HCT116 (cell line): ENCODE results near the gene PSME2. TPM values are rescaled to one million over a fixed set of nuclear protein-coding genes. Genes with fewer than 3 reads are reported as not detected.

Source experiments
- ATAC-seq: fragments of 200-7000 bp; cut with Tn5 transposase; 2 replicates; pipeline ENCODE4 v1.9.1; 2020; ENCODE audit warnings: mild to moderate bottlenecking, moderate library complexity
- BruUV-seq: library from RNA; stranded (reverse); fragments of 400-500 nt; replicated peaks from 2 replicates; lab custom pipeline; 2021; lab: Mats Ljungman, UMichigan
- CTCF ChIA-PET: fragments of 300-600 bp; sonication (Branson Sonifier 250); formaldehyde crosslinking; loops from one replicate; lab custom pipeline; 2021; ENCODE audit warnings: antibody characterized with exemption; lab: Charles Lee
- POLR2A ChIA-PET: fragments of 300-600, 350-600 bp; sonication (Branson Sonifier 250); formaldehyde crosslinking; loops from one replicate; lab custom pipeline; 2021; ENCODE audit warnings: antibody characterized with exemption; lab: Charles Lee
- RAD21 ChIA-PET, 2 experiments: fragments of 300-600 bp; sonication (Branson Sonifier 250); formaldehyde crosslinking; loops; one replicate each; lab custom pipeline; 2023; ENCODE audit warnings: low total read pairs in 2 of 2; ENCODE audit not compliant: uncharacterized antibody in 2 of 2, unreplicated experiment in 2 of 2, low non-redundant PET in 1 of 2; lab: Charles Lee
- DNase-seq: peaks from one replicate; pipeline ENCODE4 v3.0.0-alpha.2; 2010; ENCODE audit warnings: low read depth, low spot score
- H2AFZ ChIP-seq: fragments of 200-600 bp; shearing (Covaris generic), sonication (generic); 2 replicates; pipeline ENCODE4 v1.6.1; 2017; ENCODE audit warnings: low read depth, mixed run types, mixed read lengths, antibody characterized with exemption, low read length; ENCODE audit not compliant: poor library complexity, severe bottlenecking
- H3K27ac ChIP-seq: 2 replicates; pipeline ENCODE4 v1.5.1; 2012; ENCODE audit warnings: low read depth, low read length
- H3K27me3 ChIP-seq: fragments of 200-600 bp; sonication (generic); 2 replicates; pipeline ENCODE4 v1.6.1; 2016; ENCODE audit warnings: mixed run types, low read length, mixed read lengths; ENCODE audit not compliant: insufficient read depth
- H3K36me3 ChIP-seq, 2 experiments: fragments of 200-500 bp in 1 of 2; fragments of 200-600 bp in 1 of 2; sonication (Bioruptor generic) in 1 of 2; sonication (generic) in 1 of 2; 2 replicates each; pipeline versions ENCODE4 v1.5.1 to v1.6.1; 2014 to 2016; ENCODE audit warnings: low read length in 2 of 2, inconsistent platforms in 1 of 2, mixed read lengths in 1 of 2, mixed run types in 1 of 2; ENCODE audit not compliant: insufficient read depth in 2 of 2, control insufficient read depth in 1 of 2
- H3K4me1 ChIP-seq, 2 experiments: fragments of 200-600 bp in 1 of 2; sonication (generic) in 1 of 2; 2 replicates each; pipeline versions ENCODE4 v1.5.1 to v1.6.1; 2012 to 2017; ENCODE audit warnings: low read length in 2 of 2, inconsistent platforms in 1 of 2, mild to moderate bottlenecking in 1 of 2, mixed read lengths in 1 of 2, mixed run types in 1 of 2, moderate library complexity in 1 of 2; ENCODE audit not compliant: insufficient read depth in 2 of 2, control insufficient read depth in 1 of 2
- H3K4me2 ChIP-seq: fragments of 200-600 bp; sonication (generic); 2 replicates; pipeline ENCODE4 v1.6.1; 2017; ENCODE audit warnings: mixed run types, low read length, mixed read lengths
- H3K4me3 ChIP-seq, 2 experiments: fragments of 200-600 bp in 1 of 2; sonication (generic) in 1 of 2; replicated peaks in 1 of 2; 2 replicates each; pipeline ENCODE4 v1.5.1; 2011 to 2016; ENCODE audit warnings: low read length in 2 of 2, control low read depth in 1 of 2, low read depth in 1 of 2, mild to moderate bottlenecking in 1 of 2, mixed read lengths in 1 of 2, mixed run types in 1 of 2
- H3K79me2 ChIP-seq: fragments of 200-600 bp; sonication (generic); 2 replicates; pipeline ENCODE4 v1.6.1; 2017; ENCODE audit warnings: mild to moderate bottlenecking, mixed run types, low read length, moderate library complexity, mixed read lengths; ENCODE audit not compliant: insufficient read depth
- H3K9ac ChIP-seq: fragments of 200-600 bp; sonication (generic); 2 replicates; pipeline ENCODE4 v1.6.1; 2016; ENCODE audit warnings: low read length, mixed read lengths
- H3K9me2 ChIP-seq: fragments of 200-600 bp; sonication (generic), shearing (Covaris generic); 2 replicates; pipeline ENCODE4 v1.6.1; 2017; ENCODE audit warnings: mixed run types, mild to moderate bottlenecking, moderate library complexity; ENCODE audit not compliant: insufficient read depth
- H3K9me3 ChIP-seq, 2 experiments: fragments of 200-500 bp in 1 of 2; fragments of 200-600 bp in 1 of 2; sonication (Bioruptor generic) in 1 of 2; sonication (generic) in 1 of 2; 2 replicates each; pipeline ENCODE4 v1.6.1; 2014 to 2017; ENCODE audit warnings: low read length in 2 of 2, mixed read lengths in 2 of 2, inconsistent platforms in 1 of 2, low read depth in 1 of 2, mild to moderate bottlenecking in 1 of 2, mixed run types in 1 of 2, moderate library complexity in 1 of 2; ENCODE audit not compliant: control insufficient read depth in 1 of 2, insufficient read depth in 1 of 2
- H4K20me1 ChIP-seq: fragments of 200-600 bp; sonication (generic), shearing (Covaris generic); 2 replicates; pipeline ENCODE4 v1.6.1; 2017; ENCODE audit warnings: mixed run types, mild to moderate bottlenecking, moderate library complexity; ENCODE audit not compliant: insufficient read depth
- EGR1 ChIP-seq: IDR thresholded peaks from 2 replicates; pipeline ENCODE4 v1.6.1; 2012; ENCODE audit warnings: low read depth
- ELF1 ChIP-seq: IDR thresholded peaks from 2 replicates; pipeline ENCODE4 v1.6.1; 2012; ENCODE audit warnings: low read depth, borderline replicate concordance
- EZH2 ChIP-seq: fragments of 200-600 bp; sonication (generic); IDR thresholded peaks from 2 replicates; pipeline ENCODE4 v1.6.1; 2017; ENCODE audit warnings: antibody characterized with exemption, mixed run types
- EZH2phosphoT487 ChIP-seq: fragments of 200-600 bp; IDR thresholded peaks from 2 replicates; pipeline ENCODE4 v1.6.1; 2018; ENCODE audit warnings: antibody characterized with exemption, borderline replicate concordance
- FOSL1 ChIP-seq: IDR thresholded peaks from 2 replicates; pipeline ENCODE4 v1.6.1; 2012; ENCODE audit warnings: low read depth
- JUND ChIP-seq: IDR thresholded peaks from 2 replicates; pipeline ENCODE4 v1.6.1; 2012
- POLR2AphosphoS5 ChIP-seq: IDR thresholded peaks from 2 replicates; pipeline ENCODE4 v1.6.1; 2011; ENCODE audit warnings: mild to moderate bottlenecking, low read depth, low read length, moderate library complexity
- RAD21 ChIP-seq: IDR thresholded peaks from 2 replicates; pipeline ENCODE4 v1.6.1; 2012; ENCODE audit warnings: low read depth, mild to moderate bottlenecking
- SP1 ChIP-seq: IDR thresholded peaks from 2 replicates; pipeline ENCODE4 v1.6.1; 2012; ENCODE audit warnings: low read depth
- TCF7L2 ChIP-seq: IDR thresholded peaks from 2 replicates; pipeline ENCODE4 v1.7.0; 2011; ENCODE audit warnings: borderline replicate concordance, inconsistent platforms; ENCODE audit not compliant: insufficient read depth, insufficient read length; ENCODE audit errors: extremely low read depth
- intact Hi-C: fragments of 100-400 bp; cut with micrococcal nuclease; formaldehyde crosslinking; loops from 2 replicates; pipeline ENCODE4 v1.10.0; 2022
- total RNA-seq: library from RNA; stranded (reverse); gene quantifications from one replicate; pipeline ENCODE4 v1.2.1, GENCODE V29; 2021; ENCODE audit not compliant: unreplicated experiment
- TF ChIP-seq, protein P1 (sequence below): IDR thresholded peaks from 2 replicates; pipeline ENCODE4 v1.6.1; 2012; ENCODE audit warnings: low read depth
- TF ChIP-seq, protein P2 (sequence below): IDR thresholded peaks from 2 replicates; pipeline ENCODE4 v1.6.1; 2012

Gene PSME2
- total RNA-seq, 1 experiment from 2014 or later: 160 TPM

DNA sequence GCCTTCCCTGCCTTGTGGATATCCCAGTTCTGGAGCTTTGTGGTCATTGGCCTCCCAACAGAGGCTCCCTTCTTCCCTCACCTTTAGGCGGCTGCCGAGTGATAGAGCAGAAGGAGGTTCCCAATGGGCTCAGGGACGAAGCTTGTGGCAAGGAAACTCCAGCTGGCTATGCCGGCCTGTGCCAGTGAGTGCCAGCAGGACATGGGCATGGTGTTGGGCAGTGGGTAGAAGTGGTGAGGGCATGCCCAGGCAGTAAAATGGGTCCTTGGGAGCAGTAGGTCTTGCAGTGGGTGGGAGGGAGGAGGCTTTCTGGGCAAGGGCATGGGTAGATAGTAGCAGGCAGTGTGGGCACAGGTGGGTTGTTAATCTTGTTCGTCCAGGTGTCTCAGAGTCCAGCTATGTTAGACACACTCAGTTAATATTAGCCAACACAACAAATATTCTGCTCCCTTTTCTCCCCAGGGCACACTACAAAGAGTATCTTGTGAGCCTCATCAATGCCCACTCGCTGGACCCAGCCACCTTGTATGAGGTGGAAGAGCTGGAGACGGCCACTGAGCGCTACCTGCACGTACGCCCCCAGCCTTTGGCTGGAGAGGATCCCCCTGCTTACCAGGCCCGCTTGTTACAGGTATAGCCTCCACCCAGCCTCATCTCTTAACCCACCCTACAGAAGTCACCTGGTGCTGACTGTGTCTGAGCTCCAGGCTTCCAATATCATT is 13.5 kb upstream of the PSME2 start (continued):
- TF ChIP-seq, protein P1, sequence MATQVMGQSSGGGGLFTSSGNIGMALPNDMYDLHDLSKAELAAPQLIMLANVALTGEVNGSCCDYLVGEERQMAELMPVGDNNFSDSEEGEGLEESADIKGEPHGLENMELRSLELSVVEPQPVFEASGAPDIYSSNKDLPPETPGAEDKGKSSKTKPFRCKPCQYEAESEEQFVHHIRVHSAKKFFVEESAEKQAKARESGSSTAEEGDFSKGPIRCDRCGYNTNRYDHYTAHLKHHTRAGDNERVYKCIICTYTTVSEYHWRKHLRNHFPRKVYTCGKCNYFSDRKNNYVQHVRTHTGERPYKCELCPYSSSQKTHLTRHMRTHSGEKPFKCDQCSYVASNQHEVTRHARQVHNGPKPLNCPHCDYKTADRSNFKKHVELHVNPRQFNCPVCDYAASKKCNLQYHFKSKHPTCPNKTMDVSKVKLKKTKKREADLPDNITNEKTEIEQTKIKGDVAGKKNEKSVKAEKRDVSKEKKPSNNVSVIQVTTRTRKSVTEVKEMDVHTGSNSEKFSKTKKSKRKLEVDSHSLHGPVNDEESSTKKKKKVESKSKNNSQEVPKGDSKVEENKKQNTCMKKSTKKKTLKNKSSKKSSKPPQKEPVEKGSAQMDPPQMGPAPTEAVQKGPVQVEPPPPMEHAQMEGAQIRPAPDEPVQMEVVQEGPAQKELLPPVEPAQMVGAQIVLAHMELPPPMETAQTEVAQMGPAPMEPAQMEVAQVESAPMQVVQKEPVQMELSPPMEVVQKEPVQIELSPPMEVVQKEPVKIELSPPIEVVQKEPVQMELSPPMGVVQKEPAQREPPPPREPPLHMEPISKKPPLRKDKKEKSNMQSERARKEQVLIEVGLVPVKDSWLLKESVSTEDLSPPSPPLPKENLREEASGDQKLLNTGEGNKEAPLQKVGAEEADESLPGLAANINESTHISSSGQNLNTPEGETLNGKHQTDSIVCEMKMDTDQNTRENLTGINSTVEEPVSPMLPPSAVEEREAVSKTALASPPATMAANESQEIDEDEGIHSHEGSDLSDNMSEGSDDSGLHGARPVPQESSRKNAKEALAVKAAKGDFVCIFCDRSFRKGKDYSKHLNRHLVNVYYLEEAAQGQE: no peak
- TF ChIP-seq JUND (no peak), TCF7L2 (no peak)

DNA sequence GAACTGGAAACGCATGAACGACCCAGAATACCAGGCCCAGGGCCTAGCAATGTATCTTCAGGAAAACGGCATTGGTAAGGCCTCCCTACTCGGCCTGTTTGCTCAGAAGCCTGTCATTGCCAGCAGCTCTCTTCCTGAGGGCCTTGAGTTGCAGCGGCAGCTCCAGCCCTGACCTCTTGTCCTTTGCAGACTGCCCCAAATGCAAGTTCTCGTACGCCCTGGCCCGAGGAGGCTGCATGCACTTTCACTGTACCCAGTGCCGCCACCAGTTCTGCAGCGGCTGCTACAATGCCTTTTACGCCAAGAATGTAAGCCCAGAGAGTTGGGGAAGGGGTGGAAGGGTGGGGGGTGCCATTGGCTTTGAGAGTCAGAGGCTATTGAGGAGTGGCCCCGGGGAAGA is 10.9 kb upstream of the PSME2 start:
- Histone ChIP-seq H3K79me2 (no peaks in the 10 kb centered on the region), H3K4me2 (no peak overlapping the region), H3K9me3 (no peaks in the 10 kb centered on the region), H2AFZ (no peak overlapping the region), H3K27me3 (no peaks in the 10 kb centered on the region), H3K27ac (no peak overlapping the region), H3K4me3 (no peak overlapping the region), H3K36me3 (peaks cover 25 to 43% of the 10 kb centered on the region in 2 experiments; a peak in 3 of 4 replicates), H4K20me1 (no peaks in the 10 kb centered on the region), H3K9ac (no peak overlapping the region), H3K9me2 (no peaks in the 10 kb centered on the region), H3K4me1 (peaks cover 15 to 21% of the 10 kb centered on the region in 2 experiments)
- no TSS peak for BruUV-seq
- ChIA-PET POLR2A (no interaction called here), CTCF (no interaction called here), RAD21 (no interaction called here)
- DNase-seq (no peak), ATAC-seq (no peak)
- TF ChIP-seq FOSL1: no peak
- no peak for TF ChIP-seq SP1
- TF ChIP-seq EZH2phosphoT487: no peak
- TF ChIP-seq TCF7L2: no peak
- no peak for TF ChIP-seq EZH2
- TF ChIP-seq POLR2AphosphoS5: no peak
- no peak for TF ChIP-seq ELF1
- TF ChIP-seq RAD21: no peak
- TF ChIP-seq, protein P2, sequence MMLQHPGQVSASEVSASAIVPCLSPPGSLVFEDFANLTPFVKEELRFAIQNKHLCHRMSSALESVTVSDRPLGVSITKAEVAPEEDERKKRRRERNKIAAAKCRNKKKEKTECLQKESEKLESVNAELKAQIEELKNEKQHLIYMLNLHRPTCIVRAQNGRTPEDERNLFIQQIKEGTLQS: no peak
- TF ChIP-seq EGR1: no peak
- intact Hi-C loops: no loop called here
